Measurements from ENCODE around the gene SEBOX. TPM values are rescaled to one million over a fixed set of nuclear protein-coding genes. Genes with fewer than 3 reads are reported as not detected.

SEBOX gene
- total RNA-seq, 1 experiment from 2014 or later, result not detected

DNA sequence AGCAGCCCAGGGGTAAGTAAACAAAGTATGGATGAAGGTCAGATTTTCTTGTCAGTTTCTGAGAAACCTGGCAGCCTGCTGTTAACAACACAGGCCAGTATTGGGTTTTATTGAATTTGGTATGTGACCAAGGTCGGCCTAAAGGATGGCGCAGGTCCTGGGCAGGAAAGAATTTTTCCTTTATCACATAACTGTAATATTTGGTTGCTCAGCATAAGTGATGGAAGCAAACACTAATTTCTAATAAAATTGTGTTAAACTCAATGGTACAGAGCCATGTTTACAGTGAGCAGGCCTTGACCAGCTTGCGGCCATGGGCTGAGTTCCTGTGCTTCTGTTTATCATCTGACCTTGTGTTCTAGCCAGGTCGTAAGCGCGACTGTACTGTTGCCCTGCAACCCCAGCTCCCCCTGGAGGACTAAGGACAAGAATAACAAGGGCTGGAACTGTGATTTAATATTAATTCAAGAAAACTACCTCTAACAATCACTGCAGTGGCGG is 18.2 kb downstream of the SEBOX start:
- CTCF ChIA-PET, result interaction anchor here (1.0 kb wide), 1 partner anchor 11 kb away, joined by 5 read pairs; the partner anchor contains the start of genes IFT20 and TNFAIP1

GRCh38 chr17:28346199-28346580 is 18.8 kb downstream of the SEBOX start:
- Histone ChIP-seq H3K4me1 (ENCODE audit: insufficient read depth, low read length) (peaks cover 28% of the 10 kb centered on the region), H3K9me3 (ENCODE audit: low read length) (no peaks in the 10 kb centered on the region), H3K9ac (ENCODE audit: low read length) (no peak overlapping the region), H3K9me2 (replicated peaks; ENCODE audit: low read length) (no peaks in the 10 kb centered on the region), H3K4me3 (ENCODE audit: low read length) (peak overlapping the region; percentile 36; the same call in 1 of the 2 replicates), H3K27me3 (ENCODE audit: low read length) (no peaks in the 10 kb centered on the region), H2AFZ (ENCODE audit: low read length) (no peak overlapping the region), H3K4me2 (ENCODE audit: low read length) (peak overlapping the region; percentile 74), H3K27ac (ENCODE audit: low read length) (peak overlapping the region; percentile 92), H4K20me1 (ENCODE audit: low read length) (no peaks in the 10 kb centered on the region), H3K36me3 (ENCODE audit: low read depth, low read length) (peaks cover 16% of the 10 kb centered on the region; the same call in 1 of the 2 replicates), H3K79me2 (ENCODE audit: low read length) (no peaks in the 10 kb centered on the region), H3F3A (ENCODE audit: low read length, unreplicated experiment) (peaks cover 6% of the 10 kb centered on the region)
- no peak for DNase-seq
- no peak for ATAC-seq
- POLR2A ChIA-PET (ENCODE audit: unreplicated experiment), result no interaction called here
- CTCF ChIA-PET, result no interaction called here
- TSS peak; percentile 15 for BruUV-seq (replicated peaks)
- TF ChIP-seq CTCF (conservative IDR thresholded peaks at IDR 0.05; ENCODE audit: low read depth, low read length) (no peak), EZH2phosphoT487 (IDR thresholded peaks at IDR 0.05; ENCODE audit: borderline replicate concordance, low read length) (no peak), EZH2 (IDR thresholded peaks at IDR 0.05; ENCODE audit: low read length, unreplicated experiment) (no peak)
- intact Hi-C loops (cut with micrococcal nuclease), result no loop called here

More for the DNA sequence above, 18.2 kb downstream of the SEBOX start:
- BruUV-seq (replicated peaks), result no TSS peak
- DNase-seq (no peak), ATAC-seq (peak; percentile 57)
- Histone ChIP-seq H3K79me2 (ENCODE audit: low read length) (no peaks in the 10 kb centered on the region), H4K20me1 (ENCODE audit: low read length) (no peaks in the 10 kb centered on the region), H3K27me3 (ENCODE audit: low read length) (no peaks in the 10 kb centered on the region), H3K9me3 (ENCODE audit: low read length) (no peaks in the 10 kb centered on the region), H3K4me3 (ENCODE audit: low read length) (peak overlapping the region; percentile 36; the same call in 1 of the 2 replicates), H3K9ac (ENCODE audit: low read length) (no peak overlapping the region), H2AFZ (ENCODE audit: low read length) (no peak overlapping the region), H3K36me3 (ENCODE audit: low read depth, low read length) (peaks cover 16% of the 10 kb centered on the region; the same call in 1 of the 2 replicates), H3F3A (ENCODE audit: low read length, unreplicated experiment) (peaks cover 6% of the 10 kb centered on the region), H3K4me1 (ENCODE audit: insufficient read depth, low read length) (peaks cover 28% of the 10 kb centered on the region), H3K9me2 (replicated peaks; ENCODE audit: low read length) (no peaks in the 10 kb centered on the region), H3K4me2 (ENCODE audit: low read length) (peak overlapping the region; percentile 74), H3K27ac (ENCODE audit: low read length) (peak overlapping the region; percentile 92)
- TF ChIP-seq EZH2phosphoT487 (IDR thresholded peaks at IDR 0.05; ENCODE audit: borderline replicate concordance, low read length), result no peak
- TF ChIP-seq CTCF (conservative IDR thresholded peaks at IDR 0.05; ENCODE audit: low read depth, low read length), result peak; percentile 37; the same call in 1 of the 2 replicates
- intact Hi-C loops (cut with micrococcal nuclease), result loop anchor here (1.0 kb wide), 1 partner anchor 11 kb away; the partner anchor contains the start of gene POLDIP2
- POLR2A ChIA-PET (ENCODE audit: unreplicated experiment), result interaction anchor here (1.9 kb wide), 1 partner anchor 11 kb away, joined by 14 read pairs; the partner anchor contains the start of genes IFT20 and TNFAIP1
